Measurements from ENCODE around the gene MYL3.

MYL3 gene

GRCh38 chr3:46864061-46864881 is 1.0 kb upstream of the MYL3 start:
- DNase-seq, result no peak

- DNase-seq, result no peak
Observed at GRCh38 chr3:46862369-46863025, 747 bp downstream of the MYL3 start.

DNA sequence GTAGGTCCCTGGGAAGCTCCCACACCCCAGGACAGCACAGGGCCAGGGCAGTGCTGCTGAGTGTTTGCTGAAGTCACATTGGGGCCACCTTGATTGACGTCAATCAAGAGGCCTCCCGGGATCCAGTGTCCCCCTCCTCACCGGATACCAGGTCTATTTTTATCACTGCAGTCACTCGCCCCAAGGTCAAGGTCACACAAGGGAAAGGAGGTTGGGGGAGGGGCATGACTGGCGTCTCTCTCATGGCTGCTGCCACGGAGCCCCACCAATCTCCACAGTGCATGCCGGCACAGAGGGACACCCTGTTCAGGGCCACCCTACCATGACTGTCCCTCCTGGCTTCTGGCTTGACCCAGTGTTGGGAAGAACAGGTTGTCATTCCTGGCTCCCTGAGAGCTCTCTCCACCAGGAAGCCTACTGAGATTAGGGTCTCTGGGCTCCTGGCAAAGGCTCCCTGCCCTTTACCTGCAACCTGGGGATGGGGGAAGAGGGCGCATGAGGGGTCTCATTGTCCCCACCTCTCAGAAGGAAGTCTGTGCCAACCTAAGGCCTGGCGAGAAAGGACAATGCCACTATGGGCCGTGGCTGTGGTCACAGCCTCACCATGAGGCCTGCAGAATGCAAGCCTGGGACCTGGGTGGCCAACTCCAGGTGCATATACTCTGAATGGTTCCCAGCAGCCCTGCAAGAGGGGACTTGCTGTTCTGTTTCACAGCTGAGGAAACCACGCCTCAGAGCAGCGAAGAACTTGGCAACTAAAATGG is 1.5 kb downstream of the MYL3 start:
- DNase-seq, result no peak

GRCh38 chr3:46860810-46861604 is 2.2 kb downstream of the MYL3 start:
- DNase-seq, result no peak

- no peak for DNase-seq
Observed at GRCh38 chr3:46860017-46860809, 3.0 kb downstream of the MYL3 start.

DNA sequence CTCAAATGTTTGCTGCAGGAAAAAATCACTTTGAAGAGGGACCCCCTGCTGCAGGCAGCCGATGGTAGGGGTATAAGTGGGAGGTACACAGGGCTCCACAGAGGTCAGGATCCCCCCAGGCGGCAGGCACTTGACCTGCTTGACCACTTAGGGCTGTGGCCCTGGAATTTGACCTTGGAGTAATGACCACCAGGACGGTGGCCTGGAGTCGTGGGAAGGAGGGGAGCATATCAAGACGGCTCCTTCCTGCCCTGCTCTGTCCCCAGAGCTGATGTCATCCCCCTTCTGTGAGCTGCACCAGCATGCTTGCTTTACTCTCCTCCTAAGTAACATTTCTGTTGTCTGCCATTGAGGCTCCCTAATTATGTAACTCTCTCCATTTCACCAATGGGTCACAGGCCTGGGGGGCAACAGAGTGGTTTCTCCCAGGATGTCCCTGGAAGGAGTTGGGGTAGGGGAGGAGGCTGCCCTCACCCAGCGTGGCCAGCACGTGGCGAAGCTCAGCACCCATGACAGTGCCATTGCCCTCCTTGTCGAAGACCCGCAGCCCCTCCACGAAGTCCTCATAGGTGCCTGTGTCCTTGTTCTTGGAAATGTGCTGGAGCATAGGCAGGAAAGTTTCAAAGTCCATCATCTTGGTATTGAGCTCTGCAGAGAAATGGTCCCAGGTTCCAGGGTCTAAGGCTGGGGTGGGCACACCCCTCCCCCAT is 4.1 kb downstream of the MYL3 start:
- no peak for DNase-seq

GRCh38 chr3:46858456-46858855 is 4.8 kb downstream of the MYL3 start:
- no peak for DNase-seq

- no peak for DNase-seq
Observed at GRCh38 chr3:46857485-46858341, 5.5 kb downstream of the MYL3 start.

GRCh38 chr3:46856576-46857471 is 6.4 kb downstream of the MYL3 start:
- DNase-seq, result no peak

- no peak for DNase-seq
Observed at GRCh38 chr3:46854555-46854991, 8.7 kb downstream of the MYL3 start.

DNA sequence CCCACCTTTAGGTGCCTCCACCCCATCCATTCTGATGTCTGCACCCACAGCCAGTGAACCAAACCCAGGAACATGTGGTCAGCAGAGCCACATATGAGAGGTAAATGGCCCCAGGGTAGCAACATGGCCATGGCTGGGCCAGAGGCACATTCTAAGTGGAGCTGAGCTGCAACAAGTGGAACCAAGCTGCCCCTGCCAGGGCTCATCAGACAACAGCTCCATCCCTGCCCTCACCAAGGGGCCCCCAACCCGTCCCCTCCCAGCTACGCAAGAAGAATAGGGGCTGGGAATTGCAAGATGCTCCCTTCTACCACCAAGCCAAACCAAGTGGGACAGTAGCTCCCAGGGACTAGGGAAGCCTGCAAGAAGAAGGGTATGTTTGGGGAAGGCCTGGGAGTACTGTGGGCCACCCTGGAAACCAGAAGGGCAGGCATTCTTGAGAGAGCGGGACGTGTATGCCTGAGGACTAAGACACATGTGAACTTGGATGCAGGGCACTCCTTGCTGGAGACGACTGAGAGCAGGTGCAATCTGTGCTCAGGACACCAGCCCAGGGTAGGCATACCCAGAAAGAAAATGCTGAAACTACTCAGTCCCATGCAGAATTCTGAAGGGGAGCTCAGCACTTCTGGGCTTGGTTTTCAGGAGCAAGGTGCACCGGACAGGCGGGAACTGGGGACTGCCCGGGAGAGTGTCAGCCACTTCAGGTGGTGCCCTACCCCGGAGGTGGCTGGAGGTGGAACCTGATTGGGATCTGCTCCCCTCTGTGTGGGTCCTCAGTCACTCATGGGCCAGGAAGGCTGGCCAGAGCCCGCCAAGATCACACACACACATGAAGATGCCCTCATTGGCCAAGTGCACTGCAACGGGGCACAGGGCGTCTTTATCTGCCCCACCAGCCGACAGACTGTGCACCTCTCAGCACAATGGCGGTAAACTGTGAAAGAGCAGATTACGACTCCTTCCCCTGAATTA is 9.5 kb downstream of the MYL3 start:
- no peak for DNase-seq

- DNase-seq, result no peak
Observed at GRCh38 chr3:46852839-46853355, 10.3 kb downstream of the MYL3 start.

- DNase-seq, result no peak
Observed at GRCh38 chr3:46852334-46852720, 10.9 kb downstream of the MYL3 start.

DNA sequence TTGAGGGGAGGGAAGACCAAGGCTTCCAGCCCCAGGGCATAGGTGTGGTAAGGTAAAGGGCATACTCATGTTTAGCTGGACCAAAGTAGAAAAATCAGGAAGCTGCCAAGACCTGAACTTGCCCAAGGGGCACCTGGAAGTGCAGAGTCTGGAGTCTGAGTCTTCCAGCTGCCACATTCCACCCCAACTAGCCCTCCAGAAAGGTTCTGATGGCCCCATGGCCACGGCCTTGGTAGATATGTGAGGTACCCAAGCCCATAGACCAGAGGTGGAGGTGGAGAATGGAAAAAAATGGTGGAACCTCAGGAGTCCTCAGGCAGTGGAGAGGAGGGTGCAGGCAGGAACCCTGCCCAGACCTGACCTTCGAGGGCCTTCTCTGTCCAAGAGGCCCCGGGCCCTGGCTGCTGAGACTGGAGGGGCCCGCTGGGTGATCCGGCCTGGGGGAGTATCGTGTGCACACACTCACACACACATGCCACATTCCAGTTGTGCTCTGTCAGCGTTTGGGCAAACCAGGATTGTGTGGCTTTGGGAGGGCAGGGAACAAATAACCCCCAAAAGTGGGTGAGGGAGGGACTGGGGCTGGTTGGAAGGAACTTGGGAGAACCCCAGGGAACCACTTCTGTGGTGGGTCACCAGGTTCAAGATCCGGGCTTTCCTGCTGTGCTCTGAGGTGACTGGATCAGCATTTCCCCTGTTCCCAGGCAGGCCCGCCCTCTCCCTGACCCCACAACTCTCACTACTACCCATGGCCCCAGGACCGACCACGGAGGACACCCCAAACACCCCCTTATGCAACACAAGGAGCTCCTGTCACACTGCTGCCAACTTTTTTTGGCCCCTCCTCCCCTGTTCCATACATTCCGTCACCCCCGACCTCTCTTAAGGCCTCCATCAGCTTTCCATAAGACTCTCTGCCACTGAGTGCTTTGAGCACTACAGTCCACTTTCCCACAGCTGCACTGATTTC is 11.6 kb downstream of the MYL3 start:
- no peak for DNase-seq

- DNase-seq, result no peak
Observed at GRCh38 chr3:46850468-46850779, 12.8 kb downstream of the MYL3 start.

DNA sequence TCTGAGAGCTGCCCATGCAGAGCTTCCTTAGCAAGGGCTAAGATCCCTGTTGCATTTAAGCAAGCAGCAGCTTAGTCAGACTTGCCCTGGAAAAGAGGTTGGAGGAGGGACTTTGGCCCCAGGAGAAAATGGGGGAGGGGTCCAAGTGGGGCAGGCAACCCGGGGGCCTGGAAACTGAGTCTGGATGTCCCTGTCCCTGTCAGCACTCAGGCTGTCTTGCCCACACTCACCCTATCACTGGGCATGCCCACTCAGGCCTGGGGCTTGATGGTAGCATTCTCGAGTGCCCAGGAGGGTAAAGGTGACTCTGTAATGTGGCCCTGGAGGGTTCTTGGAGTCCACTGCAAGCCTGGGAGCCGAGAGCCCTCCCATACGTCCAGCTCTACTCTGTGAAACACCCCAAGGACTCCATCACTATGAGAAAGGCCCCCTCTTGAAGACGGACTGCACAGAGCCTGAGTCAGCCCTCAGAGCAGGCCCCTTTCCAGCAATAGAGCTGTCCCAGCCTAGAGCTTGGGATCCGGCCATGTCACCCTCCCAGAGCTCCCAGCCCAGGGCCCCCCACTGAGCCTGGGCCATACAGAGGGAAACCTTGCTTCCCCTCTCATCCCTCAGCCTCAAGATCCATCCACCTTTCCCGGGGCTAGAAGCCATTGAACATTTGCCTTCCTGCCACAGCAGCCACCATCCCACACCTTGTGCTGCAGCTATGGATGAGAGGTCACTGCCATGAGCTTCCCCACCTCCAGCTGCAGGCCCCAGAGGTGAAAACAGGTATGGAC is 13.4 kb downstream of the MYL3 start:
- no peak for DNase-seq

Measured in NCI-H774 (cell line).